K562 (cell line): Measurements from ENCODE around the gene CYP2C18. TPM values are rescaled to one million over a fixed set of nuclear protein-coding genes. Genes with fewer than 3 reads are reported as not detected.

Experiments used
- ATAC-seq: fragments of 200-7000 bp; cut with Tn5 transposase; 3 replicates; pipeline ENCODE4 v1.9.1; 2020; ENCODE audit warnings: moderate library complexity
- BruUV-seq: library from RNA; stranded (reverse); fragments of 400-500 nt; replicated peaks from 2 replicates; lab custom pipeline; 2021; lab: Mats Ljungman, UMichigan
- CTCF ChIA-PET: fragments of 300-600 bp; formaldehyde crosslinking; extraction: SDS; loops from one replicate; lab custom pipeline; 2021; ENCODE audit warnings: low intra/inter-chr PET ratio; lab: Yijun Ruan, JAX
- POLR2A ChIA-PET: fragments of 300-600, 350-650 bp; sonication (Branson Sonifier 250); formaldehyde crosslinking; extraction: SDS; loops from one replicate; lab custom pipeline; 2021; ENCODE audit warnings: antibody characterized with exemption, inconsistent platforms; lab: Yijun Ruan, JAX
- DNase-seq, 4 experiments: peaks; one replicate each; pipeline versions ENCODE4 v3.0.0 to v3.0.0-alpha.2; 2011 to 2018; ENCODE audit warnings: low spot score in 3 of 4, mixed read lengths in 3 of 4; ENCODE audit errors: extremely low read depth in 1 of 4
- FAIRE-seq: peaks from 2 replicates; lab custom pipeline; 2011; peaks lifted over from hg19 to GRCh38; lab: Jason Lieb, UNC
- H2AFZ ChIP-seq: 2 replicates; pipeline ENCODE4 v1.6.0; 2011; ENCODE audit warnings: low read depth, low read length, control low read depth, inconsistent platforms
- H3K27ac ChIP-seq: fragments of 200-600 bp; 3 replicates; pipeline ENCODE4 v1.8.0; 2011; ENCODE audit warnings: low read depth, mild to moderate bottlenecking, control low read depth, inconsistent platforms, low read length, moderate library complexity, mixed read lengths; ENCODE audit errors: extremely low read depth
- H3K27me3 ChIP-seq, 2 experiments: fragments of 300-600 bp in 1 of 2; 2 replicates in 1 of 2; 3 replicates in 1 of 2; pipeline versions ENCODE4 v1.6.0 to v1.8.0; 2011; ENCODE audit warnings: inconsistent platforms in 2 of 2, low read length in 2 of 2, mild to moderate bottlenecking in 1 of 2, mixed read lengths in 1 of 2, moderate library complexity in 1 of 2; ENCODE audit not compliant: control insufficient read depth in 2 of 2, insufficient read depth in 2 of 2
- H3K36me3 ChIP-seq: fragments of 300-600 bp; 3 replicates; pipeline ENCODE4 v1.8.0; 2011; ENCODE audit warnings: mild to moderate bottlenecking, low read length, inconsistent platforms; ENCODE audit not compliant: control insufficient read depth, insufficient read depth
- H3K4me1 ChIP-seq, 2 experiments: fragments of 200-600 bp in 1 of 2; replicated peaks in 1 of 2; 2 replicates in 1 of 2; 3 replicates in 1 of 2; pipeline versions ENCODE4 v1.5.1 to v1.8.0; 2011; ENCODE audit warnings: inconsistent platforms in 2 of 2, low read length in 2 of 2, mild to moderate bottlenecking in 1 of 2, mixed read lengths in 1 of 2, moderate library complexity in 1 of 2; ENCODE audit not compliant: control insufficient read depth in 2 of 2, insufficient read depth in 2 of 2
- H3K4me2 ChIP-seq: 2 replicates; pipeline ENCODE4 v1.6.1; 2011; ENCODE audit warnings: low read length, control low read depth, inconsistent platforms, mixed read lengths; ENCODE audit not compliant: insufficient read depth
- H3K4me3 ChIP-seq: fragments of 200-600 bp; sonication (generic), shearing (Covaris generic); 2 replicates; pipeline ENCODE4 v1.5.1; 2016; ENCODE audit warnings: control low read depth, inconsistent platforms
- H3K79me2 ChIP-seq: fragments of 200-600 bp; 3 replicates; pipeline ENCODE4 v1.8.0; 2011; ENCODE audit warnings: low read length, inconsistent platforms; ENCODE audit not compliant: control insufficient read depth, insufficient read depth
- H3K9ac ChIP-seq, 2 experiments: 2 replicates each; pipeline versions ENCODE4 v1.6.0 to v1.6.1; 2011; ENCODE audit warnings: low read depth in 2 of 2, low read length in 2 of 2, control low read depth in 1 of 2, inconsistent platforms in 1 of 2, mild to moderate bottlenecking in 1 of 2, mixed read lengths in 1 of 2; ENCODE audit not compliant: insufficient read depth in 1 of 2
- H3K9me1 ChIP-seq: one replicate; pipeline ENCODE4 v1.6.0; 2011; ENCODE audit warnings: inconsistent platforms, mild to moderate bottlenecking, low read length, moderate library complexity; ENCODE audit not compliant: control insufficient read depth, insufficient read depth
- H3K9me3 ChIP-seq: replicated peaks from 2 replicates; pipeline ENCODE4 v1.5.1; 2011; ENCODE audit warnings: low read depth, low read length, inconsistent platforms; ENCODE audit not compliant: control insufficient read depth, insufficient read depth
- H4K20me1 ChIP-seq: replicated peaks from 2 replicates; pipeline ENCODE4 v1.6.1; 2011; ENCODE audit warnings: low read length, inconsistent platforms, mixed read lengths; ENCODE audit not compliant: control insufficient read depth, insufficient read depth
- CTCF ChIP-seq, 3 experiments: IDR thresholded peaks in 2 of 3; conservative IDR thresholded peaks in 1 of 3; 2 replicates each; pipeline ENCODE4 v1.5.1; 2011 to 2012; ENCODE audit warnings: low read length in 3 of 3, mild to moderate bottlenecking in 3 of 3, control low read depth in 2 of 3, improper control_type of control experiment in 1 of 3, inconsistent platforms in 1 of 3, low read depth in 1 of 3, mixed read lengths in 1 of 3, moderate library complexity in 1 of 3; ENCODE audit not compliant: insufficient read depth in 2 of 3
- PRDM10 ChIP-seq: fragments of 450-650 bp; IDR thresholded peaks from 2 replicates; pipeline ENCODE4 v1.6.1; 2018; ENCODE audit not compliant: partially characterized antibody
- RUNX1 ChIP-seq: sonication (generic); IDR thresholded peaks from 2 replicates; pipeline ENCODE4 v1.6.1; 2016; ENCODE audit warnings: antibody characterized with exemption, low read depth
- ZBTB5 ChIP-seq: fragments of 450-650 bp; IDR thresholded peaks from 2 replicates; pipeline ENCODE4 v1.6.1; 2017; ENCODE audit warnings: antibody characterized with exemption
- in situ Hi-C: fragments of 300-500 bp; cut with MboI; formaldehyde crosslinking; loops from 4 replicates; pipeline ENCODE4 v1.15.0; 2018; ENCODE audit warnings: inconsistent platforms, mixed read lengths
- intact Hi-C: fragments of 100-400 bp; cut with micrococcal nuclease; formaldehyde crosslinking; loops from 2 replicates; pipeline ENCODE4 v1.14.2; 2022
- polyA plus RNA-seq, 8 experiments: library from polyadenylated mRNA; depleted of rRNA in 4 of 8; stranded (reverse) in 5 of 8; unstranded in 3 of 8; fragments of >200 nt; fragmentation: Nextera tagmentation in 2 of 8; fragmentation: Illumina TruSeq in 1 of 8; extraction: Ambion mirVana in 2 of 8; extraction: Trizol in 1 of 8; gene quantifications; 2 replicates each; pipeline versions ENCODE4 v1.2.1 to v1.2.3, GENCODE V29; 2011 to 2014; ENCODE audit warnings: inconsistent platforms in 1 of 8, missing spikeins in 1 of 8
- total RNA-seq, 7 experiments: library from RNA; depleted of rRNA in 6 of 7; stranded (reverse); fragments of >200 nt in 6 of 7; fragmentation: Illumina TruSeq in 2 of 7; extraction: Trizol in 2 of 7; gene quantifications; 2 replicates each; pipeline versions ENCODE4 v1.2.1 to v1.2.3, GENCODE V29; 2011 to 2021; ENCODE audit warnings: low replicate concordance in 1 of 7

CYP2C18 gene
- total and polyA plus RNA-seq, 9 of the 15 experiments (the other 6 are each of a cell fraction or from before 2014, with no cell fraction given): not detected

GRCh38 chr10:94676496-94676895 is 7.0 kb upstream of the CYP2C18 start (continued):
- TF ChIP-seq ZBTB5 (no peak), RUNX1 (no peak)

GRCh38 chr10:94677691-94678090 is 5.8 kb upstream of the CYP2C18 start:
- no peak for FAIRE-seq
- peak in 2 of 4 experiments; percentile 1 to 5 for DNase-seq
- TF ChIP-seq CTCF (IDR thresholded peaks at IDR 0.05 in 2 of 3, conservative IDR thresholded peaks at IDR 0.05 in 1 of 3; ENCODE audit: insufficient read depth in 2 of 3, low read depth in 1 of 3, low read length in 3 of 3) (0 out of 6 replicates have a peak, but pooled peaks of 1 of the 3 experiments have one; percentile 9), PRDM10 (no peak)
- intact Hi-C loops: no loop called here
- Histone ChIP-seq H3K9me3 (no peaks in the 10 kb centered on the region), H3K4me1 (no peaks in the 10 kb centered on the region), H2AFZ (no peak overlapping the region), H3K79me2 (no peaks in the 10 kb centered on the region), H3K27ac (no peak overlapping the region), H3K4me3 (no peak overlapping the region), H3K9me1 (no peaks in the 10 kb centered on the region), H3K27me3 (no peaks in the 10 kb centered on the region), H3K4me2 (no peak overlapping the region), H3K36me3 (no peaks in the 10 kb centered on the region), H4K20me1 (no peaks in the 10 kb centered on the region), H3K9ac (no peak overlapping the region)
- CTCF ChIA-PET: no interaction called here
- POLR2A ChIA-PET: no interaction called here
- in situ Hi-C loops: no loop called here
- BruUV-seq: no TSS peak
- peak; percentile 29; the same call in 1 of the 3 replicates for ATAC-seq
